H9 (cell line): ENCODE measurements around the gene RNF167. TPM values are rescaled to one million over a fixed set of nuclear protein-coding genes. Genes with fewer than 3 reads are reported as not detected.
A peak's percentile ranks its signal among the peaks of the same experiment; 100 is the strongest.

Experiments used
- DNase-seq: peaks from one replicate; pipeline ENCODE4 v3.0.0-alpha.2; 2017
- H2AFZ ChIP-seq: one replicate; pipeline ENCODE4 v1.6.1; 2013; ENCODE audit warnings: mild to moderate bottlenecking, low read length, control low read depth, moderate library complexity
- H2AK5ac ChIP-seq: 2 replicates; pipeline ENCODE4 v1.6.1; 2013; ENCODE audit warnings: low read length, control low read depth, mixed read lengths; ENCODE audit not compliant: insufficient read length
- H2BK120ac ChIP-seq: one replicate; pipeline ENCODE4 v1.6.1; 2013; ENCODE audit warnings: low read depth, mild to moderate bottlenecking, low read length, control low read depth, inconsistent platforms; ENCODE audit not compliant: poor library complexity, severe bottlenecking
- H2BK12ac ChIP-seq: 2 replicates; pipeline ENCODE4 v1.6.1; 2013; ENCODE audit warnings: low read length, control low read depth, mixed read lengths, low read depth; ENCODE audit not compliant: insufficient read length
- H2BK15ac ChIP-seq: 2 replicates; pipeline ENCODE4 v1.6.1; 2013; ENCODE audit warnings: low read depth, low read length, control low read depth
- H2BK20ac ChIP-seq: one replicate; pipeline ENCODE4 v1.6.1; 2013; ENCODE audit warnings: low read depth, mild to moderate bottlenecking, low read length, control low read depth, inconsistent platforms; ENCODE audit not compliant: poor library complexity, severe bottlenecking
- H2BK5ac ChIP-seq: 2 replicates; pipeline ENCODE4 v1.6.1; 2013; ENCODE audit warnings: low read length, control low read depth, mixed read lengths; ENCODE audit not compliant: insufficient read length
- H3K14ac ChIP-seq: 2 replicates; pipeline ENCODE4 v1.6.1; 2013; ENCODE audit warnings: low read length, control low read depth; ENCODE audit not compliant: insufficient read depth
- H3K18ac ChIP-seq: 2 replicates; pipeline ENCODE4 v1.6.1; 2013; ENCODE audit warnings: low read depth, mild to moderate bottlenecking, mixed read lengths, low read length, control low read depth; ENCODE audit not compliant: insufficient read length
- H3K23ac ChIP-seq: 2 replicates; pipeline ENCODE4 v1.6.1; 2013; ENCODE audit warnings: low read length, control low read depth, mixed read lengths, low read depth; ENCODE audit not compliant: insufficient read length
- H3K23me2 ChIP-seq: 2 replicates; pipeline ENCODE4 v1.6.1; 2013; ENCODE audit warnings: low read depth, mild to moderate bottlenecking, mixed read lengths, low read length, control low read depth; ENCODE audit not compliant: insufficient read length, poor library complexity, severe bottlenecking
- H3K27ac ChIP-seq: 2 replicates; pipeline ENCODE4 v1.5.1; 2013; ENCODE audit warnings: low read length, control low read depth, mixed read lengths, low read depth; ENCODE audit not compliant: insufficient read length
- H3K27me3 ChIP-seq: 2 replicates; pipeline ENCODE4 v1.6.1; 2013; ENCODE audit warnings: low read length, control low read depth, inconsistent platforms; ENCODE audit not compliant: insufficient read depth
- H3K4ac ChIP-seq: 2 replicates; pipeline ENCODE4 v1.6.1; 2013; ENCODE audit warnings: low read depth, mild to moderate bottlenecking, control low read depth, inconsistent platforms, low read length, moderate library complexity
- H3K4me1 ChIP-seq: 2 replicates; pipeline ENCODE4 v1.6.1; 2013; ENCODE audit warnings: low read length, control low read depth, inconsistent platforms; ENCODE audit not compliant: insufficient read depth
- H3K4me2 ChIP-seq: 2 replicates; pipeline ENCODE4 v1.6.1; 2013; ENCODE audit warnings: low read length, control low read depth, mixed read lengths; ENCODE audit not compliant: insufficient read length, insufficient read depth
- H3K56ac ChIP-seq: 2 replicates; pipeline ENCODE4 v1.6.1; 2013; ENCODE audit warnings: low read depth, mild to moderate bottlenecking, mixed read lengths, low read length, control low read depth; ENCODE audit not compliant: insufficient read length
- H3K79me1 ChIP-seq: 2 replicates; pipeline ENCODE4 v1.6.1; 2013; ENCODE audit warnings: low read depth, mild to moderate bottlenecking, moderate library complexity, low read length, control low read depth, inconsistent platforms; ENCODE audit not compliant: insufficient read depth, poor library complexity, severe bottlenecking
- H3K79me2 ChIP-seq: 2 replicates; pipeline ENCODE4 v1.6.1; 2013; ENCODE audit warnings: low read length, control low read depth, inconsistent platforms; ENCODE audit not compliant: insufficient read depth
- H3K9ac ChIP-seq: 2 replicates; pipeline ENCODE4 v1.6.1; 2013; ENCODE audit warnings: low read length, control low read depth, mixed read lengths; ENCODE audit not compliant: insufficient read length; ENCODE audit errors: extremely low read depth
- H3K9me3 ChIP-seq: one replicate; pipeline ENCODE4 v1.6.1; 2013; ENCODE audit warnings: low read depth, low read length, inconsistent platforms; ENCODE audit not compliant: control insufficient read depth
- H3T11ph ChIP-seq: one replicate; pipeline ENCODE4 v1.6.1; 2013; ENCODE audit warnings: mild to moderate bottlenecking, low read length, control low read depth, inconsistent platforms
- H4K20me1 ChIP-seq: one replicate; pipeline ENCODE4 v1.6.1; 2013; ENCODE audit not compliant: control insufficient read depth, insufficient read length, insufficient read depth
- H4K5ac ChIP-seq: 2 replicates; pipeline ENCODE4 v1.6.1; 2013; ENCODE audit warnings: low read depth, mild to moderate bottlenecking, mixed read lengths, low read length, control low read depth; ENCODE audit not compliant: insufficient read length
- H4K8ac ChIP-seq: replicated peaks from 2 replicates; pipeline ENCODE4 v1.6.1; 2013; ENCODE audit warnings: low read length, control low read depth, mixed read lengths, low read depth; ENCODE audit not compliant: insufficient read length
- H4K91ac ChIP-seq: 2 replicates; pipeline ENCODE4 v1.6.1; 2013; ENCODE audit warnings: low read depth, mild to moderate bottlenecking, moderate library complexity, mixed read lengths, low read length, control low read depth; ENCODE audit not compliant: insufficient read length
- H3K27ac Mint-ChIP-seq, 3 experiments: 2 replicates in 2 of 3; 3 replicates in 1 of 3; pipeline ENCODE4 v1.8.0; 2020 to 2021; ENCODE audit warnings: mixed read lengths in 3 of 3, mild to moderate bottlenecking in 1 of 3, moderate library complexity in 1 of 3
- H3K27me3 Mint-ChIP-seq: 2 replicates; pipeline ENCODE4 v1.8.0; 2021; ENCODE audit warnings: low read depth, mild to moderate bottlenecking, moderate library complexity, mixed read lengths
- H3K36me3 Mint-ChIP-seq, 3 experiments: 2 replicates in 2 of 3; 3 replicates in 1 of 3; pipeline ENCODE4 v1.8.0; 2020 to 2021; ENCODE audit warnings: low read depth in 3 of 3, mixed read lengths in 3 of 3; ENCODE audit not compliant: insufficient read depth in 1 of 3
- H3K4me1 Mint-ChIP-seq, 2 experiments: 2 replicates each; pipeline ENCODE4 v1.8.0; 2020; ENCODE audit warnings: mixed read lengths in 2 of 2
- H3K4me3 Mint-ChIP-seq, 2 experiments: 2 replicates in 1 of 2; 3 replicates in 1 of 2; pipeline ENCODE4 v1.8.0; 2020 to 2021; ENCODE audit warnings: mild to moderate bottlenecking in 2 of 2, mixed read lengths in 2 of 2, moderate library complexity in 1 of 2
- H3K9me3 Mint-ChIP-seq, 2 experiments: 2 replicates in 1 of 2; 3 replicates in 1 of 2; pipeline ENCODE4 v1.8.0; 2020; ENCODE audit warnings: mild to moderate bottlenecking in 2 of 2, mixed read lengths in 2 of 2, moderate library complexity in 1 of 2
- total RNA-seq: library from RNA; stranded (reverse); gene quantifications from 2 replicates; pipeline ENCODE4 v1.2.1, GENCODE V29; 2021
- TF ChIP-seq, protein P1 (sequence below): fragments of 200-600 bp; sonication (generic); conservative IDR thresholded peaks from 3 replicates; pipeline ENCODE4 v1.8.0; 2021; ENCODE audit warnings: antibody characterized with exemption, mild to moderate bottlenecking

The RNF167 gene
- total RNA-seq, 1 experiment from 2014 or later: 134 TPM

DNA sequence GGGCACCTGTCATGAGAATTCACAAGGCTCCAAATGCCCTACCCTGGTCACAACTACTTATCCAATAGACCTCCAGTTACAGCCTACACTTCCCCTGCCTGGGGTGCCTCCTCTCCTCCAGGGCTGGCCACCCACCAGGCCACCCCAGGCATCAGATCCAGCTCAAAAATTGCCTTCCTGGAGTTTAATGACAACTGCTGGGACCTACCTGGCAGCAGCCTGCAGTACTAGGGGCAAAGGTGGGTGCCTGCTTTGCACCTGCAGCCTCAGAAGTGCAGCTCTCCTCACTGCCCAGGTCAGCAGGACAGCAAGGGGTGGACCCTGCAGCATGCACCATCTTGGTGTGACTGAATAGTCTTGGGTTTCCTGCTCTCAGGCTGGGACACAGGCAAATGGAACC lies 4.4 kb upstream of the RNF167 start:
- H3K36me3 Mint-ChIP-seq: peaks cover 19 to 51% (median 25%) of the 10 kb centered on the region in 3 experiments
- H3K4me1 Mint-ChIP-seq: peaks cover 28 to 29% of the 10 kb centered on the region in 2 experiments

More for the DNA sequence above, 4.4 kb upstream of the RNF167 start:
- no peak overlapping the region for H2BK15ac ChIP-seq
- H2AK5ac ChIP-seq: no peak overlapping the region
- H3K4me1 ChIP-seq: no peaks in the 10 kb centered on the region
- Mint-ChIP-seq H3K4me3 (no peak overlapping the region), H3K27ac (peak overlapping the region in 1 of 3 experiments; percentile 79; a peak in 2 of 7 replicates), H3K27me3 (no peaks in the 10 kb centered on the region; the same call in 1 of the 2 replicates), H3K9me3 (no peaks in the 10 kb centered on the region; a peak in 1 of 5 replicates)
- H3K14ac ChIP-seq: no peak overlapping the region
- H3K79me1 ChIP-seq: peaks cover 5% of the 10 kb centered on the region
- no peak overlapping the region for H3K4ac ChIP-seq
- no peak overlapping the region for H2BK5ac ChIP-seq
- peaks cover 4% of the 10 kb centered on the region; the same call in 1 of the 2 replicates for H3K79me2 ChIP-seq
- H3K23me2 ChIP-seq: peaks cover 11% of the 10 kb centered on the region
- H3K4me2 ChIP-seq: no peak overlapping the region
- DNase-seq: no peak
- peaks cover 7% of the 10 kb centered on the region for H4K20me1 ChIP-seq
- no peak overlapping the region for H3K56ac ChIP-seq
- H3K27me3 ChIP-seq: no peaks in the 10 kb centered on the region
- no peak overlapping the region for H3T11ph ChIP-seq
- H2BK120ac ChIP-seq: no peak overlapping the region
- no peaks in the 10 kb centered on the region for H3K9me3 ChIP-seq
- no peak overlapping the region for H4K5ac ChIP-seq
- no peak overlapping the region for H4K91ac ChIP-seq
- no peak overlapping the region for H3K27ac ChIP-seq
- no peak overlapping the region for H3K9ac ChIP-seq
- no peak overlapping the region for H3K18ac ChIP-seq
- TF ChIP-seq, protein P1, sequence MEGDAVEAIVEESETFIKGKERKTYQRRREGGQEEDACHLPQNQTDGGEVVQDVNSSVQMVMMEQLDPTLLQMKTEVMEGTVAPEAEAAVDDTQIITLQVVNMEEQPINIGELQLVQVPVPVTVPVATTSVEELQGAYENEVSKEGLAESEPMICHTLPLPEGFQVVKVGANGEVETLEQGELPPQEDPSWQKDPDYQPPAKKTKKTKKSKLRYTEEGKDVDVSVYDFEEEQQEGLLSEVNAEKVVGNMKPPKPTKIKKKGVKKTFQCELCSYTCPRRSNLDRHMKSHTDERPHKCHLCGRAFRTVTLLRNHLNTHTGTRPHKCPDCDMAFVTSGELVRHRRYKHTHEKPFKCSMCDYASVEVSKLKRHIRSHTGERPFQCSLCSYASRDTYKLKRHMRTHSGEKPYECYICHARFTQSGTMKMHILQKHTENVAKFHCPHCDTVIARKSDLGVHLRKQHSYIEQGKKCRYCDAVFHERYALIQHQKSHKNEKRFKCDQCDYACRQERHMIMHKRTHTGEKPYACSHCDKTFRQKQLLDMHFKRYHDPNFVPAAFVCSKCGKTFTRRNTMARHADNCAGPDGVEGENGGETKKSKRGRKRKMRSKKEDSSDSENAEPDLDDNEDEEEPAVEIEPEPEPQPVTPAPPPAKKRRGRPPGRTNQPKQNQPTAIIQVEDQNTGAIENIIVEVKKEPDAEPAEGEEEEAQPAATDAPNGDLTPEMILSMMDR: no peak
- H3K23ac ChIP-seq: no peak overlapping the region
- no peak overlapping the region for H4K8ac ChIP-seq
- no peak overlapping the region for H2BK12ac ChIP-seq
- H2BK20ac ChIP-seq: no peak overlapping the region
- H2AFZ ChIP-seq: no peak overlapping the region
